Activated CD4-positive, alpha-beta T cell treated with anti-CD3 and anti-CD28 coated beads, Interleukin-10, Interleukin-2, amounts not matched to agents 100 ng/mL and 50 ng/mL, durations not matched to agents 16 hours and 8 hours (primary cell): ENCODE data around the gene RILPL1.
"Not testable (repeated sequence)": the region's sequence is repeated elsewhere in the genome, so short reads cannot be mapped to it uniquely, and the experiment has no call there.

Experiments
- DNase-seq: peaks from one replicate; pipeline ENCODE4 v3.0.0-alpha.2; 2020

The RILPL1 gene

DNA sequence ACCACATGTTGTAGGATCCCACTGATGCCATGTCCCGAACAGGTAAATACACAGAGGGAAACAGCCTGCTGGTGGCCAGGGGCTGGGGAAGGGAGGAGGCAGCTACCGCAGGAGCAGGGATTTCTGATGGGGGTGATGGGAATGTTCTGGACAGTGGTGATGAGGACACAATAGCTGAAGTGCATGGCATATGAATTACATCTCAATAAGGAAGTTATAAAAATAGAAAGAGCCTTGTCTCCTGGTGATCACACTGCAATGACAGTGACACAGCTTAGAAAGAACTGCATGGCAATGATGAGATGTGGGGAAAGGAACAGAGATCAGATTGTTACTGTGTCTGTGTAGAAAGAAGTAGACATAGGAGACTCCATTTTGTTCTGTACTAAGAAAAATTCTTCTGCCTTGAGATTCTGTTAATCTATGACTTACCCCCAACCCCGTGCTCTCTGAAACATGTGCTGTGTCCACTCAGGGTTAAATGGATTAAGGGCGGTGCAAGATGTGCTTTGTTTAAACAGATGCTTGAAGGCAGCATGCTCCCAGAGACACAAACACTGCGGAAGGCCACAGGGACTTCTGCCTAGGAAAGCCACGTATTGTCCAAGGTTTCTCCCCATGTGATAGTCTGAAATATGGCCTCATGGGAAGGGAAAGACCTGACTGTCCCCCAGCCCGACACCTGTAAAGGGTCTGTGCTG, 41.0 kb downstream of the RILPL1 start:
- DNase-seq: not testable (repeated sequence)

DNA sequence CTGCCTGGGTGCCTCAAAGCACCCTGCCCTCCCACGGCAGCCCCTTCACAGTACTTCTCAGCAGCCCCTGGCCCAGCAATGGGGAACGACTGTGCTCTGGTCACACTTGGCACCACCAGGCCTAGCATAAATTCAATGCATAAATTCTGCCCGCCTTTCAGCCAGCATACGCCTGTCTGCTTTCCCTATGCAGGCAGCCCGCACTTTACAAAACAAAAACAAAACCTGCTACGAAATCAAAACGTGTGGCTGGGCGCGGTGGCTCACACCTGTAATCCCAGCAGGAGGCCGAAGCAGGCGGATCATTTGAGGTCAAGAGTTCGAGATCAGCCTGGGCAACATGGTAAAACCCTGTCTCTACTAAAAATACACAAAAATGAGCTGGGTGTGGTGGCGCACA, 42.0 kb downstream of the RILPL1 start:
- no peak for DNase-seq

DNA sequence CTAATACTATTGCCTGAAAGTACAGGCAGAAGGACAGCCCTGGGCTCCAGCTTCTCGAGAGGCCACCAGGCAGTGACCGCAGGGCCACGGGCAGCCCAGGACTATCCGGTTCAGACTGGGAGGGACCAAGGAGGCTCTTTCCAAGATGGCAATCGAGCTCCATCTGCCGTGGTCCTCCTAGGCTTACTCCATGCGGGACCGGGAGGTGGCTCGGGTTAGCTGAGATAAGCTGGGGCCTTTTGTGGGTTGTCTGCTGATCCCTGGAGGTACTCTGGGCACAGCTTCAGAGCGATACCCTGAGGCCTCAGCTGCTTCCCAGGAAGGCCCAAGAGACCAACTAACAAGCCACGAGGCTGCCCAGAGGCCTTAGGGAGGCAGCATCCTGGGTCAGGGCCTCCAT, 42.5 kb downstream of the RILPL1 start:
- no peak for DNase-seq

DNA sequence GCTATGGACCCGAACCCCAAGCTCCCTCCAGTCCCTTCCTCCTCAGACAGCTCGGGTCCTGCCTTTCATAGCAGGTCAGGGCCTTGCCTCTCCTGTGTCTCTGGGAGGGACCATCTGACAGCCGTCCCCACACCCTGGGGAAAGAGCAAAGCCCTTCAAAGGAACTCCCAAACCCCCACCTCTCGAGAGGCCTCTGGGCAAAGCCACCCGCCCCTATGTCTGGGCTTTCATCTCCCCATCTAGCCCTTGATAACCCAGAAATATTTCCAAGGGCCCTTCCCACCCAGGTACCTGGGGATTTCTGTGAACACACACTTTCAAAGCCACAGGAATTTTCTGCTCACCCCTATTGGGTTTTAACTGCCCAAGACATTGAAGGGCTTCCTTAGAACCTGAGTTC, 43.4 kb downstream of the RILPL1 start:
- DNase-seq: no peak

DNA sequence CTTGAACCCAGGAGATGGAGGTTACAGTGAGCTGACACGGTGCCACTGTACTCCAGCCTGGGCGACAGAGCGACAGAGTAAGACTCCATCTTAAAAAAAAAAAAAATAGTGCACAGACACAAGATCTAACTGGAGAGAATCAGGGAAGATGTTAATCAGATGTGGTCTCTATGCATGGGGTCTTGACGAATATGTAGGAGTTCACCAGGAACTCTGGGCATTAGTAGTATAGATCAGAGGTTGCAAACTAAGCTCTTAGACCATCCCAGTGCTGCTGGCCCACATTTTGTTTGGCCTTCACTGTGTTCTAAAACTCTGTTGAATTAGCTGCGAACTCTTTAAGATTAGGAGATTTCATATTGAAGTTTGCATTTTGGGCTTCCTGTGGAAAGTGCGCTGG, 43.9 kb downstream of the RILPL1 start:
- no peak for DNase-seq

DNA sequence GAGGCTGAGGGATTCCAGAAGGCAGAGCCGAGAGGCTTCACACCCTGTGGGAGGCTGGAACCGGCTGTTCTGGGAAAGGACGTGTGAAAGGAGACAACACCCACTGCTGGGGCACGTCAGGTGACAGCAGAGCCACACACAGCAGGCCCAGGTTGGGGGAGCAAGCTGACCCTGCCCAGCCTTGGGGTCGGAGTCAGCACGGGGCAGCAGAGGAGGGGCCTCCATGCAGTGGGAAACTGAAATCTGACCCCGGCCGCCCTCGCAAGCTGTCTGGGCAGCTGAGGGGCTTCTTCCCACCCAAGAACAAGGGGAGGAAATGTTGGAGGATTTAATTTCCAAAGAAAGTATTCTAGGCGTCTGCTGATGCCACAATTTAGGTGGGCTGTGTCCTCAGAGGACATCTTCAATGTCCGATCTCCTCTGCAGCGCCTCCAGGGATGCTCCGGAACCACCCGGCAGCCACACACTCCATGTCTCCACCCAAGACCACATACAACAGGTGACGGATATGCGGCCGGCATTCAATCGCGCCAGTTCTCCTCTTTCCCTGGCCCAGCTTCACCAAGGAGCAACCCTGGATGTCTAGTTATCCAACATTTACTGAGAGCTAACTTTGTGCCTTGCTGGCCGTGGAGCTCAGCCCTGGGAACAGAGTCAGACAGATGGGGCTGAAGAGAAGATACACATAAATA, 44.8 kb downstream of the RILPL1 start:
- DNase-seq: no peak

DNA sequence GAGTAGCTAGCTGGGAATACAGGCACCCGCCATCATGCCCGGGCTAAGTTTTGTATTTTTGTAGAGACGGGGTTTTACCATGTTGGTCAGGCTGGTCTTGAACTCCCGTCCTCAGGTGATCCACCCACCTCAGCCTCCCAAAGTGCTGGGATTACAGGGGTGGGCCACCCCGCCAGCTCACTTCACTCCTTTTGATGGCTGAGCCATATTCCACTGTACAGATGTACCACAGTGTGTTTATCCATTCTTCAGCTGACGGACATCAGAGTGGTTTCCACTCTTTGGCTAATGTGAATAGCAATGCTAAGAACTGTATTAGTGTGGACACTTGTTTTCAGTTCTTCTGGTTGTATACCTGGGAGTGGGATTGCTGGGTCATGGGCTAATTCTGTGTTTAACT, 46.1 kb downstream of the RILPL1 start:
- no peak for DNase-seq

DNA sequence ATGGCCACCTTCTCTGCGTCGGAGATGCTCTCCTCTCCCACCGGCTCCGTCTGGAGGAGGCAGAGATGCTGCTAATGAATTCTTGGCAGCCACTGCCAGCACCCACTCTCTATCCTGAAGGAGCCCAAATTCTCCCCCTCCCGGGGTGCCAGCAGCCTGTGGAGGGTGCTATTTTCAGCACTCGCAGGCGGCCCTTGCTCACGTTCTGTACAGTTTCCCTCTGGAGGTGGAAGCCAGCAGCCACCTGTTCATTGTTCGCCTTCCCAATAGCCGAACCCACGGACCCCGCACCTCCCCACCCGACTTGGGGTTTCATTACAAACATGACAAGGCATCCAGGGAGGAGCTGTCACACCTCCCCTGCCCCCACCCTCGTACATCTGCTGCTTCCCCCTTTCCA, 47.8 kb downstream of the RILPL1 start:
- DNase-seq: no peak

DNA sequence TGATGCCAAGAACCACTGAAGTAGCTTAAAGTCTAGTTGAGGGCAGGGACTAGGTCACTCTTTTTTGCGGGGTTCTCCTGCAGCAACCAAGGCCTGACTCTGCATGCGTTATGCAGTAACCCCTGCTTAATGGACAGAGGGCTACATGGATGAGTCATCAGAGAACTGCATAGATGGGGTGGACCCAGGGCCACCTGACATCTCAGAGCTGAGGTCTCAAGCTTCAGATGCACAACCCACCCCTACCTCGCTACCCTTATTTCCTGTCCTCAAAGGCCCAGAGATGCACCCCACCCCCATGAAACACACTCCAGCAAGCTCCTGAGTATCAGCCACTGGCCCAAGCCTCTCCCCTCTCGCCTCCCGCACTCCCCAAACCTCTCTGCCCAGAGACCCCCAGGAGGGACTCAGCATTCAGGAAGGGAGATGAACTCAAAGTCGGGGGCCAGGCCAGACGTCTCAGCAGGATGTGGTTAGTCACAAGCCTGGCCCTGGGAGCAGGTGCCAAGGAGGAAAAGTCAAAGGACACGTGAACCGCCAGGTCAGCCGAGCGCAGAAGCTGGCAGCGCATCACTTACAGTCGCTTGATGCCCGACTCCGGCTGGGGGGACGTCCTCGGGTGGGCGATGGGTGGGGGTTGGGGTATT, 49.8 kb downstream of the RILPL1 start:
- no peak for DNase-seq

DNA sequence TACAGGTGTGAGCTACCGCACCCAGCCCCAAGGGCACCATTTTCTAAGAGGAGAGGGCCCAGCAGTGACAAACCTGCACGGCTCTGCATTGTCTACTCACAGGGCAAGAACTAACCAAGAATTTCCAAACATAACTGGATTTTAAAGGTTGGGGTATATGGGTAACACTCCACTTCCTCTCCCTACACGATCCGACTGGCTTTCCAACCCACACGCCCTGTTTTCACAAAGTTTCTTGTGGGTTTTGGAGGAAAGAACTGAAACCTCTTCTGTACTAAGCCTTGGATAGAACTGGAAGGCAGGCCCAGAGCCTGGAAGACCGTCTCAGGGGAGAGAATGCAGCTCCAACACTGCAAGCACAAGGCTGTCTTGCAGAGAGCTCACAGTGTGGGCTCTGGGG, 50.6 kb downstream of the RILPL1 start:
- DNase-seq: no peak

DNA sequence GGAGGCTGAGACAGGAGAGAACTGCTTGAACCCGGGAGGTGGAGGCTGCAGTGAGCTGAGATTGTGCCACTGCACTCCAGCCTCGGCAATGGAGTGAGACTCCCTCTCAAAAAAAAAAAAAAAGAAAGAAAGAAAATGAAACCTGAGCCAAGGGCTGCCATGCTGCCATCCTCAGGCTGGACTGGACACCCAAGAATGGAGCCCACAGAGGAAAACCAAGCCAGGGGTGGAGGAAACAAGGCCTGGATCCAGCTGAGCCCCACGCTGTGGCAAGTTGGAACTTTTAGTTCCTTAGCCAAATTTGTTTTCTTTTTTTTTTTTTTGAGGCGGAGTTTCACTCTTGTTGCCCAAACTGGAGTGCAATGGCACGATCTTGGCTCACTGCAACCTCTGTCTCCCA, 52.3 kb downstream of the RILPL1 start:
- DNase-seq: not testable (repeated sequence)

DNA sequence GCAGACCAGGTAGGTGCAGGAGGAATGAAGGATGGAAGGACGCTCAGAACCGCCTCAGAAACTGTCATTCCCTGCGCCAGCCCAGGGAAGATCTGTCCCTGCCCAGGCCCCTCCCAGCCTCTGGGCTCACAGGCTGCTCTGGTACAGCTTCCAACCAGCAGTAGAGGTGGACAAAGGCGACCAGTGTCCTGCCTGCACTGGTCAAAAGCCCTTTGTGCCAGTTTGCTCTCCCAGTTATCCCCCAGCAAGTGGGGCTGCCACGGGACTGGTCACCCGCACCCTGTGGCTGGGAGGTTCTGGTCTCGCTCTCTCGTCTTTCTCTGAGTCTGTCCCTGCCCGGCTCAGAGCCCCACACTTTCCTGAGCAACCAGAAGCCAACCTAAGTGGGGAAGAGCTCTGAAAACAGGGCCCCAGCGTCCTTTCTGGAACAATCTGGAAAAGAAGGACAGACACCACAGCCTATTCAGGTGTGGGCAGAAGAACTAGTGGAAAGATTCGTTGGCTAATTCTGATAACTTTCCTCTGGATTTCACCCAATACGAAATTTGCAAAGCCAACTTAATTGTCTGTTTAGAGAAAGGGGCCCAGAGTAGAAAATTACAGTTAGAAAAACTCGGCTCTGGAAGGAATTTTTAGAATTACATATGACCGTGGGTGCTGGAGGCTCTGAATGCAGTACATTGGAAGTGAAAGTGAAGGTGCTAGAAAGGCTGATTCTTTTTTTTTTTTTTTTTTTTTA, 53.9 kb downstream of the RILPL1 start:
- no peak for DNase-seq

DNA sequence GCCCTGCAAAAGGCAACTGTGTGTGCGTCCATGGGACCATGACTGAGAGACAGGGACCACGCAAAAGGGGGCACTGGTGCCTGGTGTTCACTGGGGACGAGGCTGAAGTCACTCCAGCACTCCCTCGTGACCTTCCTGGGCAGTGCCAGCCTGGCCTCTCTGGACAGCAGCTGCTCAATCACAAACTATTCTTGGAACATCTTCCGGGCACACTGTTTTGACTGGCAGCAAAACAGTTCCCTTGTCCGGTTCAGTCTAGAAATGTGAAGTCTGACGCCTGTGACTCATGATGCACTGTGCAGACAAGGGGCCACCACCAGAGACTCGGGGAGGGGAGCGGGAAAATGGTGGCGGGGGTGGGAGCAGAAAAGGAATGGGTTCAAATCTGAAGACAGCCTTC, 54.8 kb downstream of the RILPL1 start:
- DNase-seq: no peak

DNA sequence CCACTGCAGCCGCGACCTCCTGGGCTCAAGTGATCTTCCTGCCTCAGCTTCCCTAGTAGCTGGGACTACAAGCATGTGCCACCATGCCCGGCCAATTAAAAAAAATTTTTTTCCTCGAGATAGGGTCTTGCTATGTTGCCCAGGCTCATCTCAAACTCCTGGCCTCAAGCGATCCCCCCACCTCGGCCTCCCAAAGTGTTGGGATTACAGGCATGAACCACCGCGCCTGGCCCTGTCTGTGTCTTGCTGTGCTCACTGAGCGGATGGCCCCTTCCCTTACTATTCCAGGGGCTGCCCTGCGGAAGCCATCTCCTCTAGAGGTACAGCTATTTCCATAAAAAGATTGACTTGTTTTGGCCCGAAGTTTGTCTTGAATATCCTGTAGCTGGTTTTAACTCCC, 55.5 kb downstream of the RILPL1 start:
- DNase-seq: no peak

DNA sequence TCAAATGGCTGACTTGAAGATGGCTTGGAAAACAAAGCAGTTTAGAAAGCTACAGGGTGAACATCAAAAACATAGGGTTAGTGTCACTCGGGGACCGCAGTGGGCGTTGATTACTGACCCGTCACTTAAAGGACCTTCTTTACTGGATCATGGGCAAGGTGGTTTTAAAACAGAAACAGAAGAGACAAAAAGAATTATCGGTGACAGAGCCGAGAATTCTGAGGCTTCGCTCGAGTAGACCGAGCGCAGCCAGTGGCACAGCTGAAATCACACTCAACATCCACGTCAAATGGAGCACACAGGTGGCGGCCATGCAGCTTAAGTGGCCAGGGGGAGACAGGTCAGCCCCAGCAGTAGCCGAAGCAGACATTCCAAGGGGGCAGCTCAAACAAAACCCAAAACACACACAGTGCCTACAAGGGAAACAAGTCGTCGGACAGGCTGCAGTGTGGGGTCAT, 58.2 kb downstream of the RILPL1 start:
- DNase-seq: no peak

DNA sequence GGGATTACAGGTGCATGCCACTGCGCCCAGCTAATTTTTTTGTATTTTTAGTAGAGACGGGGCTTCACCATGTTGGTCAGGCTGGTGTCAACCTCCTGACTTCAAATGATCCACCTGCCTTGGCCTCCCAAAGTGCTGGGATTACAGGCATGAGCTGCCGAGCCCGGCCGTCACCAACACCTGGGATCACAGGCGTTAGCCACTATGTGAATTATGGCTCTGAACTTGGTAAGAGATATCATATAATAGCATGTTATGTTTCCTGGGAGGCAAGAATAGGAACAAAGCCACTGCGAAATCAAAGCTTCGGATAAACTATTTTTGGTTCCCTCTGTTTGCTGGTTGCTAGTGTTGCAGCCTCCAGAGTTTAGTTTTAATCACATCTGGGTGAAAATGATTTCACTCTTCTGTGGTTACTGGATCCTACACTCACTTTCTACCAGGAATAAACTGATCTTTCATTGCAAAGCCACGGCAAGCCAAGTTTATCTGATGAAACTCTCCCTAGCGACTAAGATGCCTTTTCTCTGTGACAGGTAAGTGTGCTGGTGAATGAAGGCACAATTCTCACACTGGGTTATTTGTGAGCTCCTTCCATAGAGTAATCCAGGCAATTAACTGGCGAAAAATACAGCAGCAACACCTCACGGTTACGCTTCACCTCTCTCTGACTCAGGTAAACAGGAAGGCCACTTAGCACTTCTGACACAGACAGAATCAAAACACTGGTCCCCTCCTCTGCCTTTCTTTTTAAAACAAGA, 58.9 kb downstream of the RILPL1 start:
- DNase-seq: no peak

DNA sequence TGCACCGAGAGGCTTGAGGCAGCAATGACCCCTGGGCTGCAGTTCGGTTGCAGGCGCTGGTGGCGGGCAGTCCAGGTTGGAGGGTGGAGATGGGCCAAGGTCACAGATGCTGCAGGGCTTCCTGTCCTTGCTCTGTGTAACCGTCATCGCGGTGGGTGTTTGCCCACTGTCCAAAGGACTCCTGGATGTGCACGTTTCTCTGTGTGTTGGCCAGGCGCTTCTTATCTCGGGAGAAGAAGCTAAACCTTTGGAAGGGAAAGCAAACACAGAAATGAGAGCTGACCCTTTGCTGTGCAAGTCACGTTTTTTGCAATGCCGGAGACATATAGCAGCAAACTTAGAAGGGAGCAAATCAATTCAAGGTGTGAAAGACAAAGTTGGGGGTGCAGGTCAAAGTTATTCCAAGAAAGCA, 61.1 kb downstream of the RILPL1 start:
- no peak for DNase-seq

DNA sequence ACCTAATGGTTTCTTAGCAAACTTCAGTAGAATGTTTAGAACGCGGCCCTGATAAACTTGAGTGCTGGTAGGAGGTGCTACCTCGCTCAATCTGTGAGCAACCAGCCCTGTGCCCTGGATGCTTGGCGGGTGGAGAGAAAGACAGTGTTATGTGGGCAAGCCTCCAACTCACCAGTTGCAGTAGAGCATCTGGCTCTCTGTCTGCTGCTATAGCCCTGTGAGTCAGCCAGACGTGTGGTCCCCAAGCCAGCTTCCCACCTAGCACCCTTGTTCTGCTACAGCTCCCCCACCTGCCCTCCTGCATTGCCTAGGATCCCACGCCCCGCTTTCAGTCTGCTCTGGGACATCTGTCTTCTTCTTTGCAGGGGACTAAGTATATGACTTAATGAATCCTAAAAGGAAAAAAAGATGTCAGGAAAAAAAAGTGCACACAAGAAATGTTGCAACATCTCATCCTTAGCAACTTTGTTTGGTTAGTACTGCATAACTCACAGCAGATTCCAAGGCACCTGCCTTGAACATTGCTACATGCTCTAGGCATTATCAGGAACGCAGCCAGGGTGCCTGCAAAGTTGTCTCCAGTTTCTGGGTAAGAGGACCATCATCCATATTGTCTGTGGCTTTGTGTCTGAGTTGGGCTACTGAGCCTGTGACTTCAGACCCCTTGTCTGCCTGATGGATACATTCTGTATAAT, 62.0 kb downstream of the RILPL1 start:
- no peak for DNase-seq

DNA sequence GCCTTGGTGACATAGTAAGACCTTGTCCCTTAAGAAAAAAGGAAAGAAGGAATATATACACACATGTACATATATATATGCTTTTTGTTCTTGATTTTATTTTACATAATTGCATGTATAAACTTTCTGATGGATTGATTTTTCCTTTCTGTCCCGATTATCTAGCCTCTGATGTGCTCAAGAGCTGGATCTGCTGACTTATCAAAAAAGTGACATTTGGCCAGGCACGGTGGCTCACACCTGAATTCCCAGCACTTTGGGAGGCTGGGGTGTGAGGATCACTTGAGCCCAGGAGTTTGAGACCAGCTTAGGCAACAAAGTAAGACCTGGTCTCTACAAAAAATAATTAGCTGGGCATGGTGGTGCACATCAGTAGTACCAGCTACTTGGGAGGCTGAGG, 63.5 kb downstream of the RILPL1 start:
- no peak for DNase-seq

DNA sequence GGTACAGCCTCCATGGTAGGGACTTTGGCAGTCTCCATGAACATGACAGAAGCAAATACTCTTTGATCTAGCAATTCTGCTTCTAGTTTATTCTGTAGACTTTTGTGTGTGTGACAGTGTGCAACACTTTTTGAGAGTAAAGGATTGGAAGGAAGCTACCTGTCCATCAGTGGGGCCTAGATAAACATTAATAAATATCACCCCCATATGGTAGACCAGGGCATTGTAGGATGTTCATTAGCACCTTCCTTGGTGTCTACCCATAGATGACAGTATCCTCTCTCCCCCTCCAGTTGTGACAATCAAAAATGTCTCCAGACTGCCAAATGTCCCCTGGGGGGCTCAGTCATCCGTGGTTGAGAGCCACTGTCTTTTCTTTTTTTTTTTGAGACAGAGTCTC, 64.7 kb downstream of the RILPL1 start:
- no peak for DNase-seq

DNA sequence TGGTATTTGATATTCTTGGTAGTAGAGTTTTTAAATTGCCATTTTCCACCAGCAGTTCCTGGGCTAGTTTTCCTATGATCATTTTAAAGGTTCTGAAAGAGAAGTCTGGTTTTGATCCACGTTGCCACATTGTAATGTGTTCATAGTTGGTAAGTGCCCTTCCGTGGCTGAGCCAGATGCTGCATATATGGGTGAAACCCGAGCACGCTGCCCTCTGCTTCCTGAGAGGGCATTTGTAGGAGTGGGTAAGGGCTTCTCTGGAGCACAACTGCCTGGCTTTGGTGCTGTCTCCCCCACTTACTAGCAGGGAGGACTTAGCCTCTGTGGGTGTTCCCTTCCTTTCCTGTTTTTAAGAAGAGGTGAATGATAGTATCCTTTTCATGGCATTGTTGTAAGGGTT, 68.4 kb downstream of the RILPL1 start:
- DNase-seq: no peak

DNA sequence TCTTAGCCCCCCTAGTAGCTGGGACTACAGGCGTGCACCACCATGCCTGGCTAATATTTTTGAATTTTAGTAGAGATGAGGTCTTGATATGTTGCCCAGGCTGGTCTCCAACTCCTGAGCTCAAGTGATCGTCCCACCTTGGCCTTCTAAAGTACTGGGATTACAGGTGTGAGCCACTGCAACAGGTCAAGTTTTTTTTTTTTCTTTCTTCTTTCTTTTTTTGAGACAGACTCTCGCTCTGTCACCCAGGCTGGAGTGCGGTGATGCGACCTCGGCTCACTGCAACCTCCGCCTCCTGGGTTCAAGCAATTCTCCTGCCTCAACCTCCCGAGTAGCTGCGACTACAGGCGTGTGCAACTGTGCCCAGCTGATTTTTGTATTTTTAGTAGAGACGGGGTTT, 70.3 kb downstream of the RILPL1 start:
- not testable (repeated sequence) for DNase-seq
